HEK293 (cell line): ENCODE results near the gene HECTD4.

Experiments
- CTCF ChIA-PET: fragments of 350-600 bp; formaldehyde crosslinking; extraction: SDS; loops from one replicate; lab custom pipeline; 2021; ENCODE audit warnings: antibody characterized with exemption; lab: Yijun Ruan, JAX
- POLR2A ChIA-PET: fragments of 300-600 bp; formaldehyde crosslinking; extraction: SDS; loops from one replicate; lab custom pipeline; 2020; ENCODE audit warnings: antibody characterized with exemption, inconsistent platforms; lab: Yijun Ruan, JAX
- H3K27ac ChIP-seq: fragments of 200-500 bp; sonication (Bioruptor generic); 2 replicates; pipeline ENCODE4 v1.5.1; 2014; ENCODE audit warnings: low read depth, low read length, control low read depth, inconsistent platforms; ENCODE audit errors: extremely low read depth
- H3K36me3 ChIP-seq, 2 experiments: fragments of 200-500 bp in 1 of 2; sonication (Bioruptor generic) in 1 of 2; 1 replicate in 1 of 2; 2 replicates in 1 of 2; pipeline ENCODE4 v1.5.1; 2014 to 2017; ENCODE audit warnings: inconsistent platforms in 2 of 2, low read length in 2 of 2; ENCODE audit not compliant: control insufficient read depth in 2 of 2, insufficient read depth in 1 of 2
- H3K4me1 ChIP-seq: fragments of 200-500 bp; sonication (Bioruptor generic); 2 replicates; pipeline ENCODE4 v1.5.1; 2014; ENCODE audit warnings: mild to moderate bottlenecking, low read length, inconsistent platforms; ENCODE audit not compliant: control insufficient read depth, insufficient read depth
- H3K4me3 ChIP-seq: 2 replicates; pipeline ENCODE4 v1.5.1; 2011; ENCODE audit warnings: low read depth, mild to moderate bottlenecking, control low read depth, low read length, moderate library complexity
- H3K9me3 ChIP-seq: fragments of 200-500 bp; sonication (Bioruptor generic); 2 replicates; pipeline ENCODE4 v1.5.1; 2014; ENCODE audit warnings: low read depth, low read length, inconsistent platforms; ENCODE audit not compliant: control insufficient read depth, insufficient read depth
- GLI2 ChIP-seq: fragments of 450-650 bp; formaldehyde crosslinking; IDR thresholded peaks from 2 replicates; pipeline ENCODE4; 2017; ENCODE audit warnings: missing biosample characterization, missing genetic modification characterization, low read depth, borderline replicate concordance
- PATZ1 ChIP-seq: fragments of 450-650 bp; formaldehyde crosslinking; IDR thresholded peaks from 2 replicates; pipeline ENCODE4 v1.5.1; 2016; ENCODE audit warnings: missing biosample characterization, missing genetic modification characterization
- TCF7L2 ChIP-seq: IDR thresholded peaks from 2 replicates; pipeline ENCODE4 v1.6.1; 2011; ENCODE audit warnings: low read depth, mild to moderate bottlenecking, inconsistent platforms, low read length, moderate library complexity, borderline replicate concordance
- ZBTB48 ChIP-seq: fragments of 450-650 bp; formaldehyde crosslinking; IDR thresholded peaks from 2 replicates; pipeline ENCODE4 v1.5.1; 2016; ENCODE audit warnings: missing biosample characterization, missing genetic modification characterization
- ZFP37 ChIP-seq: fragments of 450-650 bp; formaldehyde crosslinking; IDR thresholded peaks from 2 replicates; pipeline ENCODE4 v1.5.1; 2016; ENCODE audit warnings: missing biosample characterization, missing genetic modification characterization
- ZNF114 ChIP-seq: fragments of 450-650 bp; formaldehyde crosslinking; IDR thresholded peaks from 2 replicates; pipeline ENCODE4 v1.5.0; 2017; ENCODE audit warnings: missing biosample characterization, missing genetic modification characterization
- ZNF121 ChIP-seq: fragments of 450-650 bp; formaldehyde crosslinking; IDR thresholded peaks from 2 replicates; pipeline ENCODE4 v1.5.1; 2016; ENCODE audit warnings: missing biosample characterization, missing genetic modification characterization
- ZNF155 ChIP-seq: fragments of 450-650 bp; formaldehyde crosslinking; IDR thresholded peaks from 2 replicates; pipeline ENCODE4 v1.5.1; 2016; ENCODE audit warnings: missing biosample characterization, missing genetic modification characterization
- ZNF202 ChIP-seq: fragments of 450-650 bp; formaldehyde crosslinking; IDR thresholded peaks from 2 replicates; pipeline ENCODE4 v1.5.1; 2016; ENCODE audit warnings: missing biosample characterization, missing genetic modification characterization, borderline replicate concordance
- ZNF211 ChIP-seq: fragments of 450-650 bp; formaldehyde crosslinking; IDR thresholded peaks from 2 replicates; pipeline ENCODE4 v1.5.1; 2016; ENCODE audit warnings: low read depth, missing biosample characterization, missing genetic modification characterization
- ZNF223 ChIP-seq: fragments of 450-650 bp; formaldehyde crosslinking; IDR thresholded peaks from 2 replicates; pipeline ENCODE4 v1.5.1; 2016; ENCODE audit warnings: missing biosample characterization, missing genetic modification characterization
- ZNF311 ChIP-seq: fragments of 450-650 bp; formaldehyde crosslinking; IDR thresholded peaks from 2 replicates; pipeline ENCODE4 v1.5.1; 2017; ENCODE audit warnings: missing biosample characterization, missing genetic modification characterization, borderline replicate concordance
- ZNF341 ChIP-seq: fragments of 450-650 bp; formaldehyde crosslinking; IDR thresholded peaks from 2 replicates; pipeline ENCODE4; 2016; ENCODE audit warnings: low read depth, missing biosample characterization, missing genetic modification characterization
- ZNF366 ChIP-seq: fragments of 450-650 bp; formaldehyde crosslinking; conservative IDR thresholded peaks from 2 replicates; pipeline ENCODE4 v1.5.1; 2016; ENCODE audit warnings: missing biosample characterization, missing genetic modification characterization
- ZNF473 ChIP-seq: fragments of 450-650 bp; formaldehyde crosslinking; IDR thresholded peaks from 2 replicates; pipeline ENCODE4 v1.5.1; 2017; ENCODE audit warnings: missing biosample characterization, missing genetic modification characterization
- ZNF488 ChIP-seq: fragments of 450-650 bp; formaldehyde crosslinking; IDR thresholded peaks from 2 replicates; pipeline ENCODE4 v1.5.1; 2016; ENCODE audit warnings: missing biosample characterization, missing genetic modification characterization
- ZNF529 ChIP-seq: fragments of 450-650 bp; formaldehyde crosslinking; IDR thresholded peaks from 2 replicates; pipeline ENCODE4 v1.5.1; 2017; ENCODE audit warnings: missing genetic modification characterization, missing biosample characterization; ENCODE audit not compliant: insufficient replicate concordance
- ZNF548 ChIP-seq: fragments of 450-650 bp; formaldehyde crosslinking; IDR thresholded peaks from 2 replicates; pipeline ENCODE4 v1.5.1; 2016; ENCODE audit warnings: missing biosample characterization, missing genetic modification characterization
- ZNF549 ChIP-seq: fragments of 450-650 bp; IDR thresholded peaks from 2 replicates; pipeline ENCODE4 v1.5.1; 2018; ENCODE audit warnings: missing biosample characterization, missing genetic modification characterization, mild to moderate bottlenecking, inconsistent platforms, moderate library complexity
- ZNF621 ChIP-seq: fragments of 450-650 bp; formaldehyde crosslinking; IDR thresholded peaks from 2 replicates; pipeline ENCODE4 v1.5.1; 2017; ENCODE audit warnings: missing biosample characterization, missing genetic modification characterization
- ZNF624 ChIP-seq: fragments of 450-650 bp; formaldehyde crosslinking; IDR thresholded peaks from 2 replicates; pipeline ENCODE4 v1.5.1; 2017; ENCODE audit warnings: missing biosample characterization, missing genetic modification characterization
- ZNF626 ChIP-seq: fragments of 450-650 bp; sonication (Bioruptor Pico); formaldehyde crosslinking; IDR thresholded peaks from 2 replicates; pipeline ENCODE4 v1.5.1; 2018; ENCODE audit warnings: missing biosample characterization, missing genetic modification characterization, inconsistent platforms
- ZNF654 ChIP-seq: fragments of 450-650 bp; formaldehyde crosslinking; IDR thresholded peaks from 2 replicates; pipeline ENCODE4 v1.5.1; 2016; ENCODE audit warnings: low read depth, missing biosample characterization, missing genetic modification characterization
- ZNF658 ChIP-seq: fragments of 450-650 bp; formaldehyde crosslinking; IDR thresholded peaks from 2 replicates; pipeline ENCODE4; 2016; ENCODE audit warnings: missing biosample characterization, missing genetic modification characterization
- ZNF704 ChIP-seq: fragments of 450-650 bp; formaldehyde crosslinking; IDR thresholded peaks from 2 replicates; pipeline ENCODE4 v1.5.1; 2016; ENCODE audit warnings: missing biosample characterization, missing genetic modification characterization
- ZNF791 ChIP-seq: fragments of 450-650 bp; formaldehyde crosslinking; IDR thresholded peaks from 2 replicates; pipeline ENCODE4 v1.5.1; 2016; ENCODE audit warnings: missing biosample characterization, missing genetic modification characterization
- ZSCAN16 ChIP-seq: fragments of 450-650 bp; formaldehyde crosslinking; IDR thresholded peaks from 2 replicates; pipeline ENCODE4 v1.5.1; 2016; ENCODE audit warnings: missing biosample characterization, missing genetic modification characterization
- ZSCAN23 ChIP-seq: fragments of 450-650 bp; formaldehyde crosslinking; IDR thresholded peaks from 2 replicates; pipeline ENCODE4 v1.5.1; 2016; ENCODE audit warnings: missing biosample characterization, missing genetic modification characterization
- TF ChIP-seq, protein P1 (sequence below): fragments of 450-650 bp; formaldehyde crosslinking; IDR thresholded peaks from 2 replicates; pipeline ENCODE4 v1.5.1; 2017; ENCODE audit warnings: missing biosample characterization, missing genetic modification characterization
- TF ChIP-seq, protein P2 (sequence below): fragments of 450-650 bp; formaldehyde crosslinking; IDR thresholded peaks from 2 replicates; pipeline ENCODE4 v1.5.1; 2016; ENCODE audit warnings: missing biosample characterization, missing genetic modification characterization

HECTD4 gene

GRCh38 chr12:112167718-112168525 is 214.3 kb downstream of the HECTD4 start:
- Histone ChIP-seq H3K4me1 (no peaks in the 10 kb centered on the region), H3K9me3 (no peaks in the 10 kb centered on the region), H3K36me3 (peaks cover 0 to 82% of the 10 kb centered on the region in 2 experiments; a peak in 1 of 3 replicates), H3K27ac (no peak overlapping the region), H3K4me3 (no peak overlapping the region)
- ChIA-PET CTCF (interaction anchor here (0.5 to 0.6 kb wide), 2 partner anchors 17 to 108 kb away, joined by 3 read pairs; no protein-coding TSS in a partner anchor), POLR2A (interaction anchor here (1.6 kb wide), 1 partner anchor 37 kb away, joined by 4 read pairs; no protein-coding TSS in a partner anchor)
- TF ChIP-seq ZNF341 = no peak
- TF ChIP-seq ZNF121 = no peak
- TF ChIP-seq ZNF488 (tag by site-specific recombination) = no peak
- TF ChIP-seq ZSCAN23 = no peak
- no peak for TF ChIP-seq GLI2 (tag by site-specific recombination)
- TF ChIP-seq, protein P1, sequence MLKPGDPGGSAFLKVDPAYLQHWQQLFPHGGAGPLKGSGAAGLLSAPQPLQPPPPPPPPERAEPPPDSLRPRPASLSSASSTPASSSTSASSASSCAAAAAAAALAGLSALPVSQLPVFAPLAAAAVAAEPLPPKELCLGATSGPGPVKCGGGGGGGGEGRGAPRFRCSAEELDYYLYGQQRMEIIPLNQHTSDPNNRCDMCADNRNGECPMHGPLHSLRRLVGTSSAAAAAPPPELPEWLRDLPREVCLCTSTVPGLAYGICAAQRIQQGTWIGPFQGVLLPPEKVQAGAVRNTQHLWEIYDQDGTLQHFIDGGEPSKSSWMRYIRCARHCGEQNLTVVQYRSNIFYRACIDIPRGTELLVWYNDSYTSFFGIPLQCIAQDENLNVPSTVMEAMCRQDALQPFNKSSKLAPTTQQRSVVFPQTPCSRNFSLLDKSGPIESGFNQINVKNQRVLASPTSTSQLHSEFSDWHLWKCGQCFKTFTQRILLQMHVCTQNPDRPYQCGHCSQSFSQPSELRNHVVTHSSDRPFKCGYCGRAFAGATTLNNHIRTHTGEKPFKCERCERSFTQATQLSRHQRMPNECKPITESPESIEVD (tag by site-specific recombination) = no peak
- no peak for TF ChIP-seq ZNF658 (tag by site-specific recombination)
- TF ChIP-seq TCF7L2 = no peak
- no peak for TF ChIP-seq ZSCAN16 (tag by site-specific recombination)
- no peak for TF ChIP-seq ZNF155 (tag by site-specific recombination)
- no peak for TF ChIP-seq ZNF529
- no peak for TF ChIP-seq ZNF311 (tag by site-specific recombination)
- no peak for TF ChIP-seq ZNF223
- TF ChIP-seq, protein P2, sequence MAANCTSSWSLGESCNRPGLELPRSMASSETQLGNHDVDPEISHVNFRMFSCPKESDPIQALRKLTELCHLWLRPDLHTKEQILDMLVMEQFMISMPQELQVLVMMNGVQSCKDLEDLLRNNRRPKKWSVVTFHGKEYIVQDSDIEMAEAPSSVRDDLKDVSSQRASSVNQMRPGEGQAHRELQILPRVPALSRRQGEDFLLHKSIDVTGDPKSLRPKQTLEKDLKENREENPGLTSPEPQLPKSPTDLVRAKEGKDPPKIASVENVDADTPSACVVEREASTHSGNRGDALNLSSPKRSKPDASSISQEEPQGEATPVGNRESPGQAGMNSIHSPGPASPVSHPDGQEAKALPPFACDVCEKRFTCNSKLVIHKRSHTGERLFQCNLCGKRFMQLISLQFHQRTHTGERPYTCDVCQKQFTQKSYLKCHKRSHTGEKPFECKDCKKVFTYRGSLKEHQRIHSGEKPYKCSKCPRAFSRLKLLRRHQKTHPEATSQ (tag by site-specific recombination) = no peak
- no peak for TF ChIP-seq ZNF704 (tag by site-specific recombination)
- TF ChIP-seq ZNF202 = no peak

GRCh38 chr12:112167031-112167461 is 215.2 kb downstream of the HECTD4 start:
- peaks cover 0 to 82% of the 10 kb centered on the region in 2 experiments; a peak in 1 of 3 replicates for H3K36me3 ChIP-seq
- H3K4me1 ChIP-seq = no peaks in the 10 kb centered on the region
- no peaks in the 10 kb centered on the region for H3K9me3 ChIP-seq
- CTCF ChIA-PET = interaction anchor here (0.6 kb wide), 1 partner anchor 16 kb away, joined by 3 read pairs; no protein-coding TSS in a partner anchor
- no peak overlapping the region for H3K4me3 ChIP-seq
- no peak overlapping the region for H3K27ac ChIP-seq
- POLR2A ChIA-PET = interaction anchor here (1.6 kb wide), 1 partner anchor 36 kb away, joined by 4 read pairs; no protein-coding TSS in a partner anchor
- TF ChIP-seq ZNF548 (tag by site-specific recombination) (no peak), ZNF473 (tag by site-specific recombination) (no peak), ZNF114 (no peak), ZNF626 (tag by site-specific recombination) (no peak), ZBTB48 (tag by site-specific recombination) (no peak), PATZ1 (tag by site-specific recombination) (no peak), ZNF366 (no peak), ZNF654 (no peak), ZNF621 (tag by site-specific recombination) (no peak), ZFP37 (no peak), ZNF211 (tag by site-specific recombination) (no peak), ZNF791 (tag by site-specific recombination) (no peak), ZNF624 (tag by site-specific recombination) (no peak), ZNF549 (tag by site-specific recombination) (no peak)
